ENCODE data around the gene MGAT5B.

Gene MGAT5B

DNA sequence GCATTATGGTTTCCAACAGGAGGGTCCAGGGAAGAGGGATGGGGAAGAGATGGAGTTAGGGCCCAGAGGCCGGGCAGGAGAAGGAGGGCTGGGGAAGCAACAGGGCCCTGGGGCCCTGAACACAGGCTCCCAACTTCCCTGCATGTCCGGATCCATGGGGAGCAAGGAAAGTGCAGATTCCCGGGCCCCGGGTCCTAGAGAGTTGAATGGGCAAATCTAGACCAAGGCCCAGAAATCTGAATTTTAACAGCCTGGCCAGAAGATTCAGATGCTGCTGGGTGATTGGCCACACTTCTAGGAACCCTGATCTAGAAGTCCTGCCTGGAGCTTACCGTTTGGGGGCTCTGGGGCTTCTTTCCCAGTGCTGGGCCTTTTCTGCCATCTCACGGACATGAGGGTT is 13.2 kb downstream of the MGAT5B start:
- TF ChIP-seq POLR2AphosphoS5 (IDR thresholded peaks at IDR 0.05; ENCODE audit: low read depth, low read length) (no peak), FOXP2 (optimal IDR thresholded peaks at IDR 0.05; ENCODE audit: borderline replicate concordance, extremely low read depth, extremely low read length, insufficient read depth) (no peak), SIN3A (IDR thresholded peaks at IDR 0.05; ENCODE audit: borderline replicate concordance, insufficient read depth, low read length) (no peak), TAF1 (IDR thresholded peaks at IDR 0.05; ENCODE audit: borderline replicate concordance, insufficient read depth, low read length) (no peak)
- TF ChIP-seq, protein P1, sequence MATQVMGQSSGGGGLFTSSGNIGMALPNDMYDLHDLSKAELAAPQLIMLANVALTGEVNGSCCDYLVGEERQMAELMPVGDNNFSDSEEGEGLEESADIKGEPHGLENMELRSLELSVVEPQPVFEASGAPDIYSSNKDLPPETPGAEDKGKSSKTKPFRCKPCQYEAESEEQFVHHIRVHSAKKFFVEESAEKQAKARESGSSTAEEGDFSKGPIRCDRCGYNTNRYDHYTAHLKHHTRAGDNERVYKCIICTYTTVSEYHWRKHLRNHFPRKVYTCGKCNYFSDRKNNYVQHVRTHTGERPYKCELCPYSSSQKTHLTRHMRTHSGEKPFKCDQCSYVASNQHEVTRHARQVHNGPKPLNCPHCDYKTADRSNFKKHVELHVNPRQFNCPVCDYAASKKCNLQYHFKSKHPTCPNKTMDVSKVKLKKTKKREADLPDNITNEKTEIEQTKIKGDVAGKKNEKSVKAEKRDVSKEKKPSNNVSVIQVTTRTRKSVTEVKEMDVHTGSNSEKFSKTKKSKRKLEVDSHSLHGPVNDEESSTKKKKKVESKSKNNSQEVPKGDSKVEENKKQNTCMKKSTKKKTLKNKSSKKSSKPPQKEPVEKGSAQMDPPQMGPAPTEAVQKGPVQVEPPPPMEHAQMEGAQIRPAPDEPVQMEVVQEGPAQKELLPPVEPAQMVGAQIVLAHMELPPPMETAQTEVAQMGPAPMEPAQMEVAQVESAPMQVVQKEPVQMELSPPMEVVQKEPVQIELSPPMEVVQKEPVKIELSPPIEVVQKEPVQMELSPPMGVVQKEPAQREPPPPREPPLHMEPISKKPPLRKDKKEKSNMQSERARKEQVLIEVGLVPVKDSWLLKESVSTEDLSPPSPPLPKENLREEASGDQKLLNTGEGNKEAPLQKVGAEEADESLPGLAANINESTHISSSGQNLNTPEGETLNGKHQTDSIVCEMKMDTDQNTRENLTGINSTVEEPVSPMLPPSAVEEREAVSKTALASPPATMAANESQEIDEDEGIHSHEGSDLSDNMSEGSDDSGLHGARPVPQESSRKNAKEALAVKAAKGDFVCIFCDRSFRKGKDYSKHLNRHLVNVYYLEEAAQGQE (IDR thresholded peaks at IDR 0.05; ENCODE audit: insufficient read depth in 1 of 2, low read depth in 2 of 2, low read length in 2 of 2), result no peak

DNA sequence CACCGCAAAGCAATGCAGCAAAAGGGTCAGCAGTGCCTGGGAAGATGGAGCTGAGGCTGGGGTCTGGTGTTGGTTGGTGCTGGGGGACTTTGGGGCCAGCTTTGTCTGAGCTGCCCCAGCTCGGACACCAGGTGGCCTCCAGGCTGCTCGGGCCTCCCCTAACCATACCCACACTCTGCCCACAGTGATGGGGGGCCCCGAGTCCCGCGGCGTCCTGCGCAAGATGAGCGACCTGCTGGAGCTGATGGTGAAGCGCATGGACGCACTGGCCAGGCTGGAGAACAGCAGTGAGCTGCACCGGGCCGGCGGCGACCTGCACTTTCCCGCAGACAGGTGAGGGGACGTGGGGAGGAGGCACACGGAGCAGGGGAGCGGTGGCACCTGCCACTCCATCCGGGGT is 13.8 kb downstream of the MGAT5B start:
- TF ChIP-seq POLR2AphosphoS5 (IDR thresholded peaks at IDR 0.05; ENCODE audit: low read depth, low read length) (no peak), SIN3A (IDR thresholded peaks at IDR 0.05; ENCODE audit: borderline replicate concordance, insufficient read depth, low read length) (no peak), FOXP2 (optimal IDR thresholded peaks at IDR 0.05; ENCODE audit: borderline replicate concordance, extremely low read depth, extremely low read length, insufficient read depth) (no peak), TAF1 (IDR thresholded peaks at IDR 0.05; ENCODE audit: borderline replicate concordance, insufficient read depth, low read length) (no peak)
- TF ChIP-seq, protein P1 (IDR thresholded peaks at IDR 0.05; ENCODE audit: insufficient read depth in 1 of 2, low read depth in 2 of 2, low read length in 2 of 2), result no peak

DNA sequence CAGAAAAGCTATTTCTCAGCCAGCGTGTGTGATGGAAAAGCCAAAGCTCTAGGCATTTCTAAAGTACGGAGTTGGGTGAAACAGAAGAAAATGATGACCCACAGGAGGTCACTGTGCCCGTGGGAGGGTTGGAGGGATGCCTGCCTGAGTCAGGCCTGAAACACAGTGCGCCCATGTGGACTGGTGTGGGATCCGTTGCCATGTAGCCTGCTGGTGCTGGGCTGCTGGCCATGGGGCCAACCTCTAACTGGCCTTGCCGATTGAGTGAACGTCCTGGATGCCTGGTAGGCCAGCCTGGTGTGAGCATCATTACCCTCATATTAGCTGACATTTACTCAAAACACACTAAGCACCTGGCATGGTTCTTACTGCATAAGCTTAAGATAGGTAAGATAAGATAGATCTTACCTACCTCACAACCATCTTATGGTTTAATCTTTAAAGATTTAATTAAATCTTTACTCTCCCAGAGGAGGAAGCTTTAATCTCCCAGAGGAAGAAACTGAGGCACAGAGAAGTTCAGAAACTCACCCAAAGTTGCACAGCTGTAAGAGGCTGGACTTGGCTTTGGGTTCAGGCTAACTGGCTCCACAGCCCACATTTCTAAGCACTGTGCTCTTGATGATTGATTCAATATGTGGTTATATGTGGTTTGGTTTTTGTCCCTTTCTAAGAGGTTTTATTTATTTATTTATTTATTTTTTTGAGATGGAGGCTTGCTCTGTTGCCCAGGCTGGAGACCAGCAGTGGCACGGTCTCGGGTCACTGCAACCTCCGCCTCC is 15.7 kb downstream of the MGAT5B start:
- TF ChIP-seq SIN3A (IDR thresholded peaks at IDR 0.05; ENCODE audit: borderline replicate concordance, insufficient read depth, low read length) (no peak), POLR2AphosphoS5 (IDR thresholded peaks at IDR 0.05; ENCODE audit: low read depth, low read length) (no peak), FOXP2 (optimal IDR thresholded peaks at IDR 0.05; ENCODE audit: borderline replicate concordance, extremely low read depth, extremely low read length, insufficient read depth) (no peak), TAF1 (IDR thresholded peaks at IDR 0.05; ENCODE audit: borderline replicate concordance, insufficient read depth, low read length) (no peak)
- TF ChIP-seq, protein P1 (IDR thresholded peaks at IDR 0.05; ENCODE audit: insufficient read depth in 1 of 2, low read depth in 2 of 2, low read length in 2 of 2), result no peak

DNA sequence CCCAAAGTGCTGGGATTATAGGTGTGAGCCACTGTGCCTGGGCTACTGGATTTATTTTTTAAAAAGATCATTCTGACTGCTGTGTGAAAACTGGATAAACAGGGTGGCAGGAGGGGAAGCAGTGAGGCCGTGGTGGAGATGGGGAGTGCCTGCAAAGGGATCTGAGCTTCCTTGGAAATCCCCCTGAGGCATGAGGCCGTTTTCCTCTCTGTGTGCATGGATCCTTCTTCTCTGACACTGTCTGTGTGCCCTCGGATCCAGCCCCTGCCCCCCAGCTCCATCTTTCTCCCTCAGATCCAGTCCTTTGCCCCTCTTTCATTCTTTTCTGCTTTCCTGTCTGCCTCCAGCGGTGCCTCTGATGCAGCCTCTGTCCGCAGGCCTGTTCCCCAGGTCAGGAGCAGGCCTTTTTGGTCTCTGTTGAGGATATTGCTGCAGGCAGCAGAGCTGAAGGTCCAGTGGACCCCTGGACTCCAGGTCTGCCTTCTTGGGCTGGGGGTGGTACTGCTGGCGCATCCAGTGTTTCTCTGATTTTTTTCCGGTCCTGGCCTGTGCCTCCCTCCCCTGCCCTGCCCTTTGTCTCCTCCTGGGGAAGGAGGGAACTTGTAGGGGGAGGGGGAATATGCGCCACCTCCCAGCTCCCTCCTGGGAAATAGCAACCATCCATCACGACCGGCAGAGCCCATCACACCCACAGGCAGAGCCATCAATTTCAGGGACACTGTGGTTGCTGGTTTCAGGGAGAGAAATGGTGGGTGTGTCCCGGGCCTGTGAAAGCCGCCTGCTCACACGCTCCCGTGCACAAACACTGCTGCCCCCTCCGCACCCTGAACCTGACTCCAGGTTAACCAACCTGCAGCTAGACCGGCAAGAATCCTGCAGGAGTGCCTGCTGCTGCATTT is 17.0 kb downstream of the MGAT5B start:
- TF ChIP-seq, protein P1 (IDR thresholded peaks at IDR 0.05; ENCODE audit: insufficient read depth in 1 of 2, low read depth in 2 of 2, low read length in 2 of 2), result no peak
- TF ChIP-seq FOXP2 (optimal IDR thresholded peaks at IDR 0.05; ENCODE audit: borderline replicate concordance, extremely low read depth, extremely low read length, insufficient read depth) (no peak), POLR2AphosphoS5 (IDR thresholded peaks at IDR 0.05; ENCODE audit: low read depth, low read length) (no peak), SIN3A (IDR thresholded peaks at IDR 0.05; ENCODE audit: borderline replicate concordance, insufficient read depth, low read length) (no peak), TAF1 (IDR thresholded peaks at IDR 0.05; ENCODE audit: borderline replicate concordance, insufficient read depth, low read length) (no peak)

Data from PFSK-1 (cell line).